Left kidney (tissue), 2 donors: ENCODE results near the gene RASSF4. TPM values are rescaled to one million over a fixed set of nuclear protein-coding genes. Genes with fewer than 3 reads are reported as not detected.
A peak's percentile ranks its signal among the peaks of the same experiment; 100 is the strongest.

Experiments
- DNase-seq: peaks from one replicate; pipeline ENCODE4 v3.0.0-alpha.2; 2013
- polyA plus RNA-seq: library from polyadenylated mRNA; unstranded; fragments of 120-200 nt; gene quantifications from one replicate; pipeline ENCODE4 v1.2.1, GENCODE V29; 2013; ENCODE audit not compliant: insufficient read length

Gene RASSF4
- polyA plus RNA-seq, 1 donor = 31.1 TPM

- DNase-seq = no peak
These were observed 2.5 kb downstream of the RASSF4 start for GRCh38 chr10:44961931-44962750.

GRCh38 chr10:44962870-44963738 lies 3.5 kb downstream of the RASSF4 start:
- no peak for DNase-seq

DNA sequence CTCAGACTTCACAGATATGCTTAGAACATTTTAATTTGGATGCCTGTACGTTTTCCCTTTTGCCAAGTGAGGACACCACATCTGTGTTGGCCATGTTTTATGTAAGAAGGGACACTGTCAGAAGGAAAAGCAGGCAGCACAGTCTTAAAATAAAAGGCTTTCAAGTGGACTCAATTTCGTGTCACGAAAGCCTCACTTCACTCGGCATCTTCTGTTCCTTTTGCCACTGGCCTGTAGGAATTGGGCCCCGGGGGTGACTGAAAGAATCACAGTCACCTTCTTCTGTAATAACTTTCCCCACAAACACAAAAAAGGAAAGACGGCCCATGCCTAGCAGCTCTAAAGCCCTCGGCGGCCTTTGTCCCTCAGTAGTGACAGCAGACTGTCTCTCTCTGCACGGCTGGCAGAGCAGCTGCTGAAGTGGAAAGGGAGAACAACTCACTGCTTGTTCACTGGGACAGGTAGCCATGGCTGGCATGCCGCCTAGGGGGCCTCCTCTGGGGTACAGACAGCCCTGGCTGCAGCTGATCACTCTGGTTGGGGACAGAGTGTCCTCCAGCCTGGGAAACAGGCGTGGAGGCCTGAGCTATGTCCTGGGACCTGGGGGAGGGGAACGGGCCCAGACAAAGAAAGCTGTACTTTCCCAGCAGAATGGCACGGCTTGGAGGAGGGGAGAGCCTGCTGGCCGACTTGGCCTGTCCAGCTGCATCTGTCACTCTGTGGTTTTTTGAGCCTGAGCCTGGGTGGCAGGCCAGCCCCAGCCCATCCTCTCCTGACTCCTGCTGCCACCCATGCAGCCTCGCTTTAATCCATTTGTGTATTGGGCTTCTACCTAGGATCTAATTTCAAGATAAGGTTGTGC lies 4.4 kb downstream of the RASSF4 start:
- DNase-seq = peak; percentile 64

DNA sequence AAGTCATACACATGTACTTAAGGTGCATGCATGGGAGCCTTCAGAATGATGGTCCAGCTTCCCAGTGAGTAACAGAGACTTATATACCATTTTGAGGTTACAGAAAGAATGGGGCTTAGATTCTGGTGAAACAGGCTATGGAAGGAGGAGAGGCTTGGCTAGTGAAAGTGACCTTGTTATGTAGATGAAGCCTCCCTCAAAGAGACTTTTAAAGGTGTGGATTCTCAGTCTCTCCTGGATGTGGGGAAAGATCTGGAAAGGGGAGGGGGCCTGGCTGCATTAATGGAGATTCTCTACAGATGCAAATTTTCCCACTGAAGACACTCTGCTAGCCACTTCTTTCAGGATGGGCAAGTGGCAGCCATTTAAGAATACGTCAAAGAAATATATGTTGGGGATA lies 5.5 kb downstream of the RASSF4 start:
- no peak for DNase-seq

DNA sequence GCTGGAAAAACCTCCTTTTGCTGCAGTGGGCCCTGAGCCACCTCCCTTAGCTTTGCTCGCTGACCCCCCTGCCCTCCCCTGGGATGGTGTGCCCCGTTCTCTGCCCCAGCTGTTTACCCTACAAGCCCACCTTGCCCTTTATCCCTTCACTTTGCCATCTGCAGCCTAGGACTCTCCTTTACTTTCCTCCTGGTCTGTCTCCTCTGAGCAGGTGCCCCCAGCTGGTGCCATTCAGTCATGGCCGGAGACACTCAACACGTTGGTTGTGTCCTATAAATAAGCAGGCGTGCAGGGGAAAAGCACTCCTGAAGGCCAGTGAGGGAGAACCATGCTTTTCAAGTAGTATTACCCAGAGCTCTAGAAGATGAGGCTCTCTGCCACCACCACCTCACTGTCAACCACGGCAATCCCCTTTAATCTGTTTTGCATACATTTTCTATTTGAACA lies 6.1 kb downstream of the RASSF4 start:
- DNase-seq = no peak

DNA sequence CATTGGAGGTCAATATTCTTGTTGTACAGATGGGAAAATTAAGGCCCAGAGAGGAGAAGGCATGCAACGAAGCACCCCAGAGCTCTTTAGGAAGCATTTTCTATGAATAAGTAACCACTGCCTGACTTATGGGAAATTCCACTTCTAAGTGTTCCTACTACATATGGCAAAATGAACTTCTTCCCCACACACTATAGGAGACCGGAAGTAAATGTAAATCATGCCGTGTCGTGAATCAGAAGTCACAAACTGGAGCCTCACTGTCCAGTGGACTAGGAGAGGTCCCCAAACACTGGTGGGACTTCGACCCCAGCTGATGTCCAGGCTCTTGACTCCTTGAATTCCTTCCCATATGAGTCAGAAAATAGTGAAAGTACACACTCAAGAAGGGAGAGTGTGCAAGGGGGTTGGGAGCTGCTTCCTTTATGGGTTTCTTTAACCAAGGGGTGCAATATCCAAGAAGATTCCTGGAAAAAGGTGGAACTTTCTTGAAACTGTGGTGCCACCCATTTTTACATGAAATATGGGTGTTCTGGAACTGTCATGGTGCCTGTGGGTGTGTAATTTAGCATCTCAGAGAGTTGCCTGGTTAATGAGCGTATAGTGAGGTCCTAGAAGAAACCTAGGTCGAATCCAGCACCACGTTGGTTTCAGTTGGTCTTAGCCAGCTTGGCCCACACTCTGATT lies 6.7 kb downstream of the RASSF4 start:
- DNase-seq = no peak

- no peak for DNase-seq
These were observed 7.4 kb downstream of the RASSF4 start for GRCh38 chr10:44966816-44967509.

DNA sequence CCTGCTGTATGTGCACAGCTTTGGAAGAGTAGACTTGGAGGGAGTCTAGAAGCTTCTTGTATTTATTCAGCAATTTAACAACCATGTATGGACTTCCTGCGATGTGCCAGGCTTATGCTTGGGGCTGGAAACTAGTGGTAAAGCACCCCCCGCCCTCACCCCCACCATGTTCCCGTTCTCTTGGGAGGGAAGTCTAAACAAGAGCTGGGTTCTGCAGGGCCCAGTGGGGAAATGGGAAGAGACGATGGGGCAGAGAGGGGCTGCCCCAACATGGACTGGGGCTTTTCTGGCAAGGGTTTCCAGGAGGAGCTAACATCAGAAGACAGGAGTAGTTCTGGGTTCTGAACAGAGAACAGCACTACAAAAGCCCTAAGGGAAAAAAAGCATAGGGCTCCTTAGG lies 8.0 kb downstream of the RASSF4 start:
- DNase-seq = no peak

- DNase-seq = no peak
These were observed 8.5 kb downstream of the RASSF4 start for GRCh38 chr10:44968091-44968490.

- DNase-seq = no peak
These were observed 9.1 kb downstream of the RASSF4 start for GRCh38 chr10:44968500-44969400.

DNA sequence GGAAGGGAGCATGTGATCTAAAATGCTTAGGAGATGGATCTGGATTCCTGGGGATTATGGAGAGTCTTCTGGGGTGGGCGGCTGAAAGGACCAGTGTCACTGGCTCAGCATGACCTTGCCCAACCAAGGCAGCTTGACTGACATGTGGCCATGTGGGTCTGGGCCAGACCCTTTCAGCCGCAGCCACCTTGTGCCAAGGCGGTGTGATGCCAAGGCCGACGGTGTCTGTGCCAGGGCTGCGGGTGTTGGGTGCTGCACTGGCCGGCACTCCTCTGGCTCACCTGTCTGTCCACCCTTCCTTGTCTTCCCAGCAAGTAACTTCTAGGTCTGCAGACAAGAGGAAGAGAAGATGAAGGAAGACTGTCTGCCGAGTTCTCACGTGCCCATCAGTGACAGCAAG lies 10.3 kb downstream of the RASSF4 start:
- DNase-seq = no peak

GRCh38 chr10:44970812-44971395 lies 11.3 kb downstream of the RASSF4 start:
- no peak for DNase-seq

DNA sequence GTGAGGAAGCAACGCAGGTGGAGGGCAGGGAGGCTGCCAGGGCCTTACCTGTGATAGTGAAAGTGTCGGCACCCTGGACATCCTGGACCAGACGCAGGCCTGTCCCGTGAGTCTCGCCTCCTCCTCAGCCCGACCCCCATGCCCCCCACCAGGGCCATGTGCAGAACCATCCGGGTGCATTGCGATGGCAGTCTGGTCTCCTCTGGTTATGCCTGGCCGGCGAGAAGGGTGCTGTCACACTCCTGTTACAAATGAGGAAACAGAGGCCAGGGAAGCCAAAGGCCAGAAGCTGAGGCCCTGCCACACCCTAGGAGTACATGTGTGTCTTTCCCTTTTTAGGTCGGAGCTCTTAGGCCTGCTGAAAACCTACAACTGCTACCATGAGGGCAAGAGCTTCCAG lies 11.8 kb downstream of the RASSF4 start:
- DNase-seq = no peak

DNA sequence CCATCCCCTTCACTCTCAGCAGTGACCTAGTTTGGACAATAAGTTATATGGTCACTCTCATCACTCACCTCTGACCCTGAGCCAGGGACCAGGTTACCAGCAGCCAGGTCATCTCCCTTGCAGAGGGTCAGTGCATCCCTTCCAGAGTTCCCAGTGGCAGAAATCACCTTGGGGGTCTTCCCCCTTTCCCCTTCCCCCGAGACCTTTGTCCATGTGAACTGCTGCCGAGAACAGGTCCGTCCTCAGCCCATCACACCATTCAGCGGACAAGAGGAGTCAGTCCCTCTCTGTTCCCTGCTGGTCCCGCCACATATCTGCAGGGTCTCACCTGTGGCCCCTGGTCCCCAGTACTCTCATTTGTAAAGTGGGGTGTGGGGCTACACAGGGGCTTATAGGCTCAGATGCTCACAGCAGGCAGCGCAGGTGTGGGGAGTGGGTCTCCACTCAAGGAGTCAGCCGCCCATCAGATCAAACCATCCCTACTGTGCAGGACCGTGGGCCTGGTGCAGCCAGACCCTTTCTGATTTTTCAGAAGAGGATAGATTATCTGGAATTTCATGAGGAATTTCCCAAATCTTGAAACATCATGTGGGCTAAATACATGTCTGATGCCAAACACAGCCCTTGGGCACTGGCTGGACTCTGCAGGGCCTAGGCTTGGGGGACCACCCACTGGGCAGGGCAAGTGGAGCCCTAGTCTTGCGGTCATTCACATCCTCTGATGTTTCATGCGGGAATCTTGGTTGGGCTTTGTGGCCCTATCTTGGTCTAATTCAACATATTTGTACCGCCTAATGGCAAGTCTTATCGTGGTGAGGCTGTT lies 12.5 kb downstream of the RASSF4 start:
- no peak for DNase-seq

- no peak for DNase-seq
These were observed 13.3 kb downstream of the RASSF4 start for GRCh38 chr10:44972874-44973306.

DNA sequence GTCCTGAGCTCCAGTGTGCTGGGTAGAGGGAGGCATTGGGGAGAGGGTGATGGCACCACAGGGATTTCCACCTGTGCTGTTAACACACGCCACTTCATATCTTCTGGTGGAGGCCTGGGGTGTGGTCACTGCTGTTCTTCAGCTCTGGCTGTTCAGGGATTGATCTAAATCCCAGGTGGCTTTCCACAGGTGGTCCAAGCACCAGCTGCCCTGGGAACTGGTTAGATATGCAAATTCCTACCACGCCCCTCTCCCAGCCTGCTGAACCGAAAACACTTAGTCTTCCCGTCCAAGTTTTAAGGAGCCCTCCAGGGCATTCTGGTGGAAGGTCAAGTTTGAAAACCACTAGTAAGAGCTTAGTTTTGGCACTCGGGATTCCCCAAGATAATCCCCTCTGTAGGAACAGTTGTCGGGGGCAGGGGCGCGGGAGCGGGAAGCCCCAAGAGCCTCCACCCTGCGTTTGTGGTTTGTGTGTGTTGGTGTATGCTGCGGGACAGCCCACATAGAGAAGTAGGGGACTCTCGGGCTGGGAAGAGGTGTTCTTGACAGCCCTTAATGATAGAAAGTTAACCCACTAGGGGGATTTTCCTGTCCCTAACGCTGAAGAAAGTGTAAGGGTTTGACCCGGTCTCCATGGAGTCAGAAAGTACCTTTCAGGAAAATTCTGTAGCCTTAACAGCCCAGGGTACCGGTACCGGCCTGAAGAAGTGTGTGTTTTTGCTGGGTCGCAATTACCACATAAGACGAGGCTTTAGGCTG lies 13.9 kb downstream of the RASSF4 start:
- no peak for DNase-seq

DNA sequence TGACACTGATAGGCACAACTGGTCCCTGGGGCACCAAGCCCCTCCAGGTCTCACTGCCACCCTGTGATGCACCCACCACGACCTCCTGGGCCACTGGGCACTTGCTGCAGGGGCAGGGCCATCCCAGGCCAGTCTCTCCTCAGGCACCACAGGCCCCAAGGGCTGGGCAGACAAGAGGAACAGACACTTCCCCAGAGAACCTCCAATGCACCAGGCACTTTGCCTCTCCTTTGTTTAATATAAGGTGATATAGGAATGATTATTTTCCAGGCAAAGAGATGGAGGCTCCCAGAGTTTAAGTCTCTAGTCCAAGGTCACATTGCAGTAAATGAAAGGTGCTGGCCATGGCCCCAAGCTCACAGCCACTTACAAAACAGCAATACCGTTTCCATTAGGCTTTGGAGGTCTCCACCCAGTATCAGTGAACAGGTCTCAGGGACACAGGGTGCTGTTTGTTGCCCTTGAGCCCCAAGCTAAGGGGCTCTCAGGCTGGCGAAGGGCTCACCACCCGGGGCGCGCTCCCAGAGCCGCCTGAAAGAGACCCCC lies 14.6 kb downstream of the RASSF4 start:
- no peak for DNase-seq
